ENCODE results near the gene MEIOSIN.
"Not testable (repeated sequence)": the region's sequence is repeated elsewhere in the genome, so short reads cannot be mapped to it uniquely, and the experiment has no call there.

MEIOSIN gene

GRCh38 chr19:45717983-45718650, 15.1 kb upstream of the MEIOSIN start:
- in situ Hi-C loops (cut with MboI; ENCODE audit: low sequenced_read_pairs): no loop called here

GRCh38 chr19:45720065-45720464, 13.2 kb upstream of the MEIOSIN start:
- in situ Hi-C loops (cut with MboI; ENCODE audit: low sequenced_read_pairs): not testable (repeated sequence)

- in situ Hi-C loops (cut with MboI; ENCODE audit: low sequenced_read_pairs): not testable (repeated sequence)
These were observed 4.6 kb upstream of the MEIOSIN start for GRCh38 chr19:45728683-45729082.

GRCh38 chr19:45729800-45730290, 3.4 kb upstream of the MEIOSIN start:
- in situ Hi-C loops (cut with MboI; ENCODE audit: low sequenced_read_pairs): no loop called here

GRCh38 chr19:45730368-45731288, 2.6 kb upstream of the MEIOSIN start, which contains the start of gene FBXO46:
FBXO46 (minus strand) TSS chr19:45730896; CDS start chr19:45713495, 17,401 bp downstream.
- in situ Hi-C loops (cut with MboI; ENCODE audit: low sequenced_read_pairs): no loop called here

GRCh38 chr19:45739498-45740439, 6.5 kb downstream of the MEIOSIN start:
- in situ Hi-C loops (cut with MboI; ENCODE audit: low sequenced_read_pairs): no loop called here

- in situ Hi-C loops (cut with MboI; ENCODE audit: low sequenced_read_pairs): no loop called here
These were observed 9.7 kb downstream of the MEIOSIN start for GRCh38 chr19:45742969-45743368.

- in situ Hi-C loops (cut with MboI; ENCODE audit: low sequenced_read_pairs): no loop called here
These were observed 12.4 kb downstream of the MEIOSIN start for GRCh38 chr19:45745606-45746005.

- in situ Hi-C loops (cut with MboI; ENCODE audit: low sequenced_read_pairs): no loop called here
These were observed 13.6 kb downstream of the MEIOSIN start for GRCh38 chr19:45746866-45747265.

GRCh38 chr19:45747513-45747912, 14.3 kb downstream of the MEIOSIN start:
- in situ Hi-C loops (cut with MboI; ENCODE audit: low sequenced_read_pairs): no loop called here

- in situ Hi-C loops (cut with MboI; ENCODE audit: low sequenced_read_pairs): not testable (repeated sequence)
These were observed 18.2 kb downstream of the MEIOSIN start for GRCh38 chr19:45751483-45751882.

GRCh38 chr19:45752639-45753038, 19.4 kb downstream of the MEIOSIN start:
- in situ Hi-C loops (cut with MboI; ENCODE audit: low sequenced_read_pairs): no loop called here

- in situ Hi-C loops (cut with MboI; ENCODE audit: low sequenced_read_pairs): no loop called here
These were observed 20.3 kb downstream of the MEIOSIN start for GRCh38 chr19:45753548-45753947.

- in situ Hi-C loops (cut with MboI; ENCODE audit: low sequenced_read_pairs): no loop called here
These were observed 21.1 kb downstream of the MEIOSIN start for GRCh38 chr19:45754323-45754722.

GRCh38 chr19:45757695-45758094, 24.5 kb downstream of the MEIOSIN start:
- in situ Hi-C loops (cut with MboI; ENCODE audit: low sequenced_read_pairs): no loop called here

- in situ Hi-C loops (cut with MboI; ENCODE audit: low sequenced_read_pairs): no loop called here
These were observed 25.7 kb downstream of the MEIOSIN start for GRCh38 chr19:45758921-45759320.

GRCh38 chr19:45761714-45762113, 28.5 kb downstream of the MEIOSIN start:
- in situ Hi-C loops (cut with MboI; ENCODE audit: low sequenced_read_pairs): no loop called here

GRCh38 chr19:45762870-45763631, 29.8 kb downstream of the MEIOSIN start:
- in situ Hi-C loops (cut with MboI; ENCODE audit: low sequenced_read_pairs): no loop called here

GRCh38 chr19:45763691-45764294, 30.6 kb downstream of the MEIOSIN start:
- in situ Hi-C loops (cut with MboI; ENCODE audit: low sequenced_read_pairs): no loop called here

- in situ Hi-C loops (cut with MboI; ENCODE audit: low sequenced_read_pairs): no loop called here
These were observed 31.2 kb downstream of the MEIOSIN start for GRCh38 chr19:45764475-45764874.

All from HL-60/S4 treated with retinoic acid at 250 ng/mL for 4 days and 3 days (cell line).